Measurements from ENCODE around the gene RAD1. TPM values are rescaled to one million over a fixed set of nuclear protein-coding genes. Genes with fewer than 3 reads are reported as not detected.

RAD1 gene
- total RNA-seq, 1 experiment from 2014 or later, result 33.4 TPM

- TF ChIP-seq, protein P1, sequence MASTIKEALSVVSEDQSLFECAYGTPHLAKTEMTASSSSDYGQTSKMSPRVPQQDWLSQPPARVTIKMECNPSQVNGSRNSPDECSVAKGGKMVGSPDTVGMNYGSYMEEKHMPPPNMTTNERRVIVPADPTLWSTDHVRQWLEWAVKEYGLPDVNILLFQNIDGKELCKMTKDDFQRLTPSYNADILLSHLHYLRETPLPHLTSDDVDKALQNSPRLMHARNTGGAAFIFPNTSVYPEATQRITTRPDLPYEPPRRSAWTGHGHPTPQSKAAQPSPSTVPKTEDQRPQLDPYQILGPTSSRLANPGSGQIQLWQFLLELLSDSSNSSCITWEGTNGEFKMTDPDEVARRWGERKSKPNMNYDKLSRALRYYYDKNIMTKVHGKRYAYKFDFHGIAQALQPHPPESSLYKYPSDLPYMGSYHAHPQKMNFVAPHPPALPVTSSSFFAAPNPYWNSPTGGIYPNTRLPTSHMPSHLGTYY (CRISPR knock-in tag; IDR thresholded peaks at IDR 0.05), result no peak
- TF ChIP-seq GTF2I (CRISPR knock-in tag; conservative IDR thresholded peaks at IDR 0.05) (no peak), PRRX2 (CRISPR knock-in tag; IDR thresholded peaks at IDR 0.05) (no peak), E2F1 (CRISPR knock-in tag; IDR thresholded peaks at IDR 0.05) (peak; percentile 76; the same call in 1 of the 2 replicates), ZNF219 (CRISPR knock-in tag; IDR thresholded peaks at IDR 0.05; ENCODE audit: borderline replicate concordance) (no peak), ZNF671 (CRISPR knock-in tag; IDR thresholded peaks at IDR 0.05) (no peak), TCF7 (CRISPR knock-in tag; IDR thresholded peaks at IDR 0.05; ENCODE audit: low read depth) (no peak), ATF1 (CRISPR knock-in tag; IDR thresholded peaks at IDR 0.05) (no peak), ETV6 (CRISPR knock-in tag; IDR thresholded peaks at IDR 0.05) (peak; percentile 70), JAZF1 (CRISPR knock-in tag; IDR thresholded peaks at IDR 0.05) (no peak), ZNF416 (CRISPR knock-in tag; IDR thresholded peaks at IDR 0.05) (no peak), ZMAT4 (CRISPR knock-in tag; IDR thresholded peaks at IDR 0.05) (no peak), ZNF232 (CRISPR knock-in tag; IDR thresholded peaks at IDR 0.05) (no peak; the same call in 1 of the 2 replicates), CREM (CRISPR knock-in tag; IDR thresholded peaks at IDR 0.05) (peak; percentile 81), RORB (CRISPR knock-in tag; IDR thresholded peaks at IDR 0.05) (no peak), TP53 (CRISPR knock-in tag; IDR thresholded peaks at IDR 0.05) (no peak; the same call in 1 of the 2 replicates)
- TF ChIP-seq, protein P2, sequence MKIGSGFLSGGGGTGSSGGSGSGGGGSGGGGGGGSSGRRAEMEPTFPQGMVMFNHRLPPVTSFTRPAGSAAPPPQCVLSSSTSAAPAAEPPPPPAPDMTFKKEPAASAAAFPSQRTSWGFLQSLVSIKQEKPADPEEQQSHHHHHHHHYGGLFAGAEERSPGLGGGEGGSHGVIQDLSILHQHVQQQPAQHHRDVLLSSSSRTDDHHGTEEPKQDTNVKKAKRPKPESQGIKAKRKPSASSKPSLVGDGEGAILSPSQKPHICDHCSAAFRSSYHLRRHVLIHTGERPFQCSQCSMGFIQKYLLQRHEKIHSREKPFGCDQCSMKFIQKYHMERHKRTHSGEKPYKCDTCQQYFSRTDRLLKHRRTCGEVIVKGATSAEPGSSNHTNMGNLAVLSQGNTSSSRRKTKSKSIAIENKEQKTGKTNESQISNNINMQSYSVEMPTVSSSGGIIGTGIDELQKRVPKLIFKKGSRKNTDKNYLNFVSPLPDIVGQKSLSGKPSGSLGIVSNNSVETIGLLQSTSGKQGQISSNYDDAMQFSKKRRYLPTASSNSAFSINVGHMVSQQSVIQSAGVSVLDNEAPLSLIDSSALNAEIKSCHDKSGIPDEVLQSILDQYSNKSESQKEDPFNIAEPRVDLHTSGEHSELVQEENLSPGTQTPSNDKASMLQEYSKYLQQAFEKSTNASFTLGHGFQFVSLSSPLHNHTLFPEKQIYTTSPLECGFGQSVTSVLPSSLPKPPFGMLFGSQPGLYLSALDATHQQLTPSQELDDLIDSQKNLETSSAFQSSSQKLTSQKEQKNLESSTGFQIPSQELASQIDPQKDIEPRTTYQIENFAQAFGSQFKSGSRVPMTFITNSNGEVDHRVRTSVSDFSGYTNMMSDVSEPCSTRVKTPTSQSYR (CRISPR knock-in tag; IDR thresholded peaks at IDR 0.05), result no peak
- TF ChIP-seq, protein P3, sequence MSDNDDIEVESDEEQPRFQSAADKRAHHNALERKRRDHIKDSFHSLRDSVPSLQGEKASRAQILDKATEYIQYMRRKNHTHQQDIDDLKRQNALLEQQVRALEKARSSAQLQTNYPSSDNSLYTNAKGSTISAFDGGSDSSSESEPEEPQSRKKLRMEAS (CRISPR knock-in tag; IDR thresholded peaks at IDR 0.05), result peak; percentile 91
Measured at GRCh38 chr5:34915139-34915855, at the start of gene RAD1, which contains the start of gene BRIX1 (continued).

DNA sequence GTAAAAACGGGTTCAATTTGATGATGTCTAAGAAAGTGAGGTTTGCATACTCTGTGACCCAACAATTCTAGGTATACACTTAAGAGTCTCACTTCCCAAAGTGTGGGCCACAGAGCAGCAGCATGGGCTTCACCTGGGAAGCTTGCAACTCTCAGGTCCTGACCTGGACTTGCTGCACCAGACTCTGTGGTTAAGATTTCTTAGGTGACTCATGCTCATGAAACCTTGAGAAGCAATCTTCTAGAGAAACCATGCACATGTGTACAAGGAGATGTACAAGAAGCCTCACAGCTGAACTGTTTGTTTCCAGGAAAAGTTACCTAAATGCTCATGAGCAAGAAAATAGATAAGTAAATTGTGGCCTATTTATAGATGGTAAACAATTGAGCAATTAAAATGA lies 44.0 kb upstream of the RAD1 start:
- DNase-seq (ENCODE audit: low spot score), result no peak
- no peak for ATAC-seq
- H3K27ac Mint-ChIP-seq, result no peak overlapping the region
- no peaks in the 10 kb centered on the region for H3K27me3 Mint-ChIP-seq (ENCODE audit: low read depth)
- no peaks in the 10 kb centered on the region for H3K4me1 Mint-ChIP-seq
- H3K9me3 Mint-ChIP-seq, result no peaks in the 10 kb centered on the region
- no peak overlapping the region for H3K4me3 Mint-ChIP-seq
- POLR2A ChIA-PET, result no interaction called here
- CTCF ChIA-PET, result interaction anchor here (2.1 to 3.7 kb wide), 3 partner anchors 30 to 44 kb away, joined by 9 to 33 read pairs (median 19); partner anchors contain the start of gene DNAJC21
- H3K36me3 Mint-ChIP-seq, result peaks cover 18% of the 10 kb centered on the region
- TF ChIP-seq PRRX2 (CRISPR knock-in tag; IDR thresholded peaks at IDR 0.05) (no peak), TEAD1 (CRISPR knock-in tag; IDR thresholded peaks at IDR 0.05) (no peak), ZNF219 (CRISPR knock-in tag; IDR thresholded peaks at IDR 0.05; ENCODE audit: borderline replicate concordance) (no peak), USF2 (CRISPR knock-in tag; IDR thresholded peaks at IDR 0.05) (no peak), MXD4 (CRISPR knock-in tag; IDR thresholded peaks at IDR 0.05; ENCODE audit: borderline replicate concordance) (no peak), RORB (CRISPR knock-in tag; IDR thresholded peaks at IDR 0.05) (no peak), KAT7 (CRISPR knock-in tag; IDR thresholded peaks at IDR 0.05; ENCODE audit: borderline replicate concordance) (no peak), TCF7 (CRISPR knock-in tag; IDR thresholded peaks at IDR 0.05; ENCODE audit: low read depth) (no peak), NFYB (CRISPR knock-in tag; conservative IDR thresholded peaks at IDR 0.05; ENCODE audit: low read depth) (no peak), JUN (CRISPR knock-in tag; IDR thresholded peaks at IDR 0.05) (no peak)
- TF ChIP-seq, protein P4, sequence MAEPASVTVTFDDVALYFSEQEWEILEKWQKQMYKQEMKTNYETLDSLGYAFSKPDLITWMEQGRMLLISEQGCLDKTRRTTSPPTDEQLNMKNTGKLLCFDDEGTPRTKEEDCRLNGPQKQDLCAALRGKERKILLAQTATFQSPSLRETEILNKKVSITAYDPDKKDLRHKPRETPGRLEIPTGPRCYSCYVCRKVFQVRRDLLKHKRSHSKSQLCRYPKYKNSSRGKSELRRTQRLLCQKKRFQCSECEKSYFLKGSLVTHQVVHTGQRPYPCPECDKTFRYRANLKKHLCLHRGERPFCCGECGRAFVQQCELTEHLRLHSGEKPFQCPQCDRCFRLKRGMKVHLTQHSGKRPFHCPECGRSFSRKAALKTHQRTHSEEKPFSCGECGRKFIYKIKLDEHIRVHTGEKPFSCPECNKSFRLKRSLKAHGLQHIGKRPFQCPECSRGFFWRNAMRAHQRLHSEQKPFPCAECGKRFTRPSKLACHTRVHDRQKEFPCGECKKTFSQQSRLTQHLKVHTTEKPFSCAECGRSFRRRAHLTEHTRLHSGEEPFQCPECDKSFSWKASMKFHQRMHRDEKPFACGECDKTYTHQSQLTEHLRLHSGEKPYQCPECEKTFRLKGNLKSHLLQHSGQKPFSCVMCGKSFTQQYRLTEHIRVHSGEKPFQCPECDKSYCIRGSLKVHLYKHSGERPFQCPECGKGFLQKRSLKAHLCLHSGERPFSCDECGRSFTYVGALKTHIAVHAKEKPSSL (CRISPR knock-in tag; conservative IDR thresholded peaks at IDR 0.05), result no peak
- TF ChIP-seq, protein P5, sequence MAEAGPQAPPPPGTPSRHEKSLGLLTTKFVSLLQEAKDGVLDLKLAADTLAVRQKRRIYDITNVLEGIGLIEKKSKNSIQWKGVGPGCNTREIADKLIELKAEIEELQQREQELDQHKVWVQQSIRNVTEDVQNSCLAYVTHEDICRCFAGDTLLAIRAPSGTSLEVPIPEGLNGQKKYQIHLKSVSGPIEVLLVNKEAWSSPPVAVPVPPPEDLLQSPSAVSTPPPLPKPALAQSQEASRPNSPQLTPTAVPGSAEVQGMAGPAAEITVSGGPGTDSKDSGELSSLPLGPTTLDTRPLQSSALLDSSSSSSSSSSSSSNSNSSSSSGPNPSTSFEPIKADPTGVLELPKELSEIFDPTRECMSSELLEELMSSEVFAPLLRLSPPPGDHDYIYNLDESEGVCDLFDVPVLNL (CRISPR knock-in tag; IDR thresholded peaks at IDR 0.05; ENCODE audit: borderline replicate concordance, low read depth), result no peak
